8988T (cell line): ENCODE results near the gene DUS1L.

Source experiments
- DNase-seq: peaks from one replicate; pipeline ENCODE4 v3.0.0; 2011

The DUS1L gene

GRCh38 chr17:82065638-82066303 is at the start of gene DUS1L:
TSS of gene DUS1L (minus strand) at chr17:82065804. CDS start at chr17:82065059, 745 bp downstream.
- DNase-seq: no peak

- no peak for DNase-seq
Measured at GRCh38 chr17:82114872-82115271, 49.3 kb upstream of the DUS1L start.

- DNase-seq: no peak
Measured at GRCh38 chr17:82114447-82114846, 48.8 kb upstream of the DUS1L start.

GRCh38 chr17:82113941-82114340 is 48.3 kb upstream of the DUS1L start:
- no peak for DNase-seq

GRCh38 chr17:82113422-82113821 is 47.8 kb upstream of the DUS1L start:
- no peak for DNase-seq

GRCh38 chr17:82112914-82113311 is 47.3 kb upstream of the DUS1L start:
- DNase-seq: no peak

- DNase-seq: no peak
Measured at GRCh38 chr17:82112181-82112913, 46.7 kb upstream of the DUS1L start.

GRCh38 chr17:82110298-82110697 is 44.7 kb upstream of the DUS1L start:
- no peak for DNase-seq

GRCh38 chr17:82108961-82109475 is 43.4 kb upstream of the DUS1L start:
- DNase-seq: no peak

GRCh38 chr17:82108496-82108945 is 42.9 kb upstream of the DUS1L start:
- DNase-seq: no peak

- DNase-seq: no peak
Measured at GRCh38 chr17:82108038-82108437, 42.4 kb upstream of the DUS1L start.

- DNase-seq: no peak
Measured at GRCh38 chr17:82107341-82107860, 41.8 kb upstream of the DUS1L start.

GRCh38 chr17:82106688-82107305 is 41.2 kb upstream of the DUS1L start:
- no peak for DNase-seq

- peak; percentile 82 for DNase-seq
Measured at GRCh38 chr17:82105882-82106687, 40.5 kb upstream of the DUS1L start.

GRCh38 chr17:82105417-82105881 is 39.8 kb upstream of the DUS1L start:
- DNase-seq: no peak

GRCh38 chr17:82104797-82105416 is 39.3 kb upstream of the DUS1L start:
- DNase-seq: no peak

GRCh38 chr17:82103553-82104451 is 38.2 kb upstream of the DUS1L start:
- no peak for DNase-seq

GRCh38 chr17:82101767-82102679 is 36.4 kb upstream of the DUS1L start:
- DNase-seq: no peak

- no peak for DNase-seq
Measured at GRCh38 chr17:82101301-82101715, 35.7 kb upstream of the DUS1L start.
